HUDEP-2 (cell line): Measurements from ENCODE around the gene SESTD1.
A peak's percentile ranks its signal among the peaks of the same experiment; 100 is the strongest.

Experiments used
- DNase-seq, 76 experiments: peaks; one replicate each; lab custom pipeline; 2025; ENCODE audit not compliant: unreplicated experiment in 76 of 76; lab: John Stamatoyannopoulos, UW

The SESTD1 gene

DNA sequence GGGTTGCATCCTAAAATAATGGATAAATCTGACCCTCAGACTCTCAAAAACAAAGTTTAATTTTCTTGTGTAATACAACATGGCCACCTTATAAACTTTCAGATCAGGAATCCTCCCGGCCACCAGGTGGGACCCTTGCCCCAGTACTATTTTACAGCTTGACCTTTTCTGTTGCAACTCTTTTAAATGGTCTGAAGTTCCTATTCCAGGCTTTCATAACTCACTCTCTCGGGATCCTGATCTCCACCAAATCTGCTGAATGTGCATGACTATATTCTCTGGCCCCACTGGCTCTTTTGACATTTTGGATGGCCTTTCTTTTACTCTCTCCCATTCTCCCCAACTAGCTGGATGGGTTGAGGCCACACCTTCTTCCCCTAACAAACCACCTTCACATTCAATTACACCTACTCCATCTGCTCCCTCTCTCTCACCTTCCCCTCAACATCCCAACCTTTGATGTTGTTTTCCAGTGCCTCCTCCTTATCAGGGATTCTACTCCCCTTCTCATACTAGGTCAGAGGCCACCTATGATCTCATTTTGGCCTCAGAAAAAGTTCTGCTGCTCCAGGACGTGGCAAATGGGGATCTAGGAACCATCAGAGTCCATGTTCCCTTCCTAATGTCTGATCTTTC is 70.8 kb downstream of the SESTD1 start:
- DNase-seq: no peak

DNA sequence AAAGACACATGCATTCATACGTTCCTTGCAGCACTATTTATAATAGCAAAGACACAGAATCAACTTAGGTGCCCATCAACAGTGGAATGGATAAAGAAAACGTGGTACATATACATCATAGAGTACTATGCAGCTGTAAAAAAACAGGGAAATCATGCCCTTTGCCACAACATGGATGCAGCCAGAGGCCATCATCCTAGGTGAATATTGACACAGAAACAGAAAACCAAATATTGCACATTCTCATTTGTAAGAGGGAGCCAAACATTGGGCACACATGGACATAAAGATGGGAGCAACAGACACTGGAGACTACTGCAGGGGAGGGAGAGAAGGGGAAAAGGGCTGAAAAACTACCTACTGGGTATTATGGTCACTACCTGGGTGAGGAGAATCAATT is 73.5 kb downstream of the SESTD1 start:
- DNase-seq: no peak

DNA sequence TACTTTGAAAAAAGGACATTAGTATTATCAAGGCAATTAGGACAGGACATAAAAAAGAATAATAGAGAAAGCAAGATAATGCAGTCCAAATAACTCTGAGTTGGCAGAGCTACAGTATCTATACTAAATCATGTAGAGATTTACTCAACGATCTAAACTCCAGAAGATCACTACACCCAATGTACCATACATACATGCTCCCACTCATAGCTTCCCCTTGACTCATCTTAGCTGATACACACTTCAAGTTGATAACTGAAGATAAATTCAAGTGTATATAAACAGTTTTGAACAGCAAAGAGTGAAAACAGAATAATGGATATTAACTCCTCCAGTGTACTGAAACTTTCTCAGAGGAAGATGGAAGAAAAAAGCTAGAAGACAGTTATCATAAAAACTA is 78.5 kb downstream of the SESTD1 start:
- DNase-seq: no peak

GRCh38 chr2:179184610-179185009 is 80.0 kb downstream of the SESTD1 start:
- DNase-seq: no peak

DNA sequence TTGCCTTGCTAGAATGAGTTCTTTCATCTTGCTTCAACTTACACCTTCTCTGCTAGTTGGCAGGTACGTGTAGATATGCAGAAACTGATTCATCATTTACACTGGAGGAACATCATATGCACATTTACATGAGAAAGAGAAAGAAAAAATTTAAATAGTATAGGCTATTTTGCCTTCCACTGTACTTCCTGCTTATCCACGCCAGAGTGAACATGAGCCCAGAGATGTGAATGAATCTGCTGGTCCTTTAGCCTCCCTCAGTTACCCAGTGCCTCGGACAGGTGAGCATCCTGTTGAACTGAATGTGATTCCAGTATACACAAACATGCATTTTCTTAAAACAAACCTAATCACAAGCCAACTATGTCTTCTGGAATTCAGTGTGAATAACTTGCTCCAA is 83.6 kb downstream of the SESTD1 start:
- no peak for DNase-seq

DNA sequence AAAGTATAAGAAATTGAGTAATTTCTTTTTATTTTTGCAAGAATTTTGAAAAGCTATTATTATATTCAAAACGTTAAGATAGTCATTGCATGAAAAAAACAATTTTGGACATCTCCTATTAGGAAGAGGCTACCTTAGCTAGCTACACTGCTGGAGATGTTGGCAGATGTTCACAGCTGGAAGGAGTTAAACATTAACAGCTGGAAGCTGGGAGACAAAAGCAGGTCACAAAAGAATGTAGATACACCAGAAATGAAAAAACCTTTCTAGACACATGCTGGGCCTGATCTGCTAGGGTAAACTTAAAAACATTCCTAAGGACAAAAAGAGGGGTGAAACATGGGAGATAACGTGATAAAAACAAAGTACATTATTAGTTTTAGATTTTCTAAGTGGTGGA is 84.4 kb downstream of the SESTD1 start:
- no peak for DNase-seq

DNA sequence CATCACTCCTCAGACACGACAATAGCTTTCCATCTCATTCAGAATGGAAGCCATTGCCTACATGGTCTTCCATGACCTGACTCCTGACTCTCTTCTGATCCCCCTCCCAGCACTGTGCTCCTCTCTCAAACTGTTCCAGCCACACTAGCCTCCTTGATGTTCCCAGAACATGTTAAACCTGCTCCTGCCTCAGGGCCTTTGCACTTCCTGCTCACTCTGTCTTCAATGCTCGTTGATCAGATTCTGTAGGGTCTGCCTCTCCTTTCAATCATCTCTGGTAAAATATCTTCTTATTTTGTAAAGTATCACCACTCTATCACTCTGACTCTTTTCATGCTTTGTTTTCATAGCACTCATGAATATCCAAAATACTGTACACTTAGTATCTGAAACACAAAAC is 84.9 kb downstream of the SESTD1 start:
- no peak for DNase-seq

- DNase-seq: no peak
Measured at GRCh38 chr2:179177694-179178093, 86.9 kb downstream of the SESTD1 start.

DNA sequence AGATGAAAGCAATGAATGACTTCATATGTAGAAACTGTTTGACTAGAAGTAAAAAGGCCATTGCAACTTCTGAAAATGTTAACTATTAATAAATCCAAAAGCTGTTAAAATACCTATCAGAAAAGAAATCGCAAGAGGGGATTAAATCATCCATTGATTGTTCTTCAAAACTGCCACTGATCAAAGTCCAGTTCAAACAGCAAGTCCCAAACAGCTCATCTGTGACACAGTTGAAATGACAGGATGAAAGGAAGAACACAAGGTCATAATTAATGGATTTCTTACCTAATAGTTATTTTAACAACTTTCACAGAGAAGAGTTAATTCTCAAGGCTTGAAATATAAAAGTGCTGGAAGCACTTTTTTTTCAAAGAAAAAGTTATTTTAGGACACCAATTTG is 90.4 kb downstream of the SESTD1 start:
- no peak for DNase-seq

- DNase-seq: no peak
Measured at GRCh38 chr2:179172894-179173293, 91.7 kb downstream of the SESTD1 start.

- DNase-seq: no peak
Measured at GRCh38 chr2:179171371-179171770, 93.3 kb downstream of the SESTD1 start.

DNA sequence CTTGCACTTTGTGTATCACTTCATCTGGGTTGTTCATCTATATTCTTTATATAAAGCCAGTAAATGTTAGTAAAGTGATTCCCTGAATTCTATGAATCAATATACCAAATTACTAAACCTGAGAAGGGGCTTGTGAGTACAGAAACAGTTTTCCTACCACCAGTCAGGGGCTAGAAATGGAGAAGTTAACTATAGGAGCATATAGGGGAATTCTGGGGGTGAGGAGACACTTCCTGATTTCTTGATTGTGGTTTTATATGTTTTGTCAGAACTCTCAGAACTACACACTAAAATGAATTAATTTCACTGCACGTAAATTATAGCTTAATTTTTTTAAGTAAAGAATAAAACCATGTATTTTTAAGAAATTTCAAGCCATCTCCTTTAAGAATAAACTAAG is 93.7 kb downstream of the SESTD1 start:
- no peak for DNase-seq

- DNase-seq: no peak
Measured at GRCh38 chr2:179165356-179166000, 99.2 kb downstream of the SESTD1 start.

- DNase-seq: no peak
Measured at GRCh38 chr2:179141206-179141605, 123.4 kb downstream of the SESTD1 start.

- DNase-seq: no peak
Measured at GRCh38 chr2:179140571-179140970, 124.1 kb downstream of the SESTD1 start.

- no peak for DNase-seq
Measured at GRCh38 chr2:179139506-179139905, 125.1 kb downstream of the SESTD1 start.

GRCh38 chr2:179137200-179137759 is 127.4 kb downstream of the SESTD1 start:
- DNase-seq: no peak

- no peak for DNase-seq
Measured at GRCh38 chr2:179133016-179133415, 131.6 kb downstream of the SESTD1 start.

GRCh38 chr2:179132076-179132475 is 132.6 kb downstream of the SESTD1 start:
- DNase-seq: no peak

DNA sequence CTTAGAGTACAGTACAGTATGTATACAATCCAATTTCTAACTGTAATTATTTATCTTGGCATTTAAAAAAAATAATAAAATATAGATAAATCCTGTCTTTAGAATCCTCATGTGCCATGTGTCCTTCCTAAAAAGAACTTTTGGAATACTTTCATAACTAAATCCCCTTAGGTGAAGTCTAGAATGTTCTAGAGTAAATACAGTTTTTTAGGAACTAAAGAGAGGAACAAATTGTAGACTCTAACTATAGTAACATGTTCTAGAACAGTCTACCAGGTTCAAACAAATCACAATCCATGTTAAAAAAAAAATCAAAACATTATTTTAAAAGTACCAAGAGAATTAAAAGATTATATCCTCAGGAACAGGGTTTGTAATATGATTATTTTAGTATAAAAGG is 134.1 kb downstream of the SESTD1 start:
- no peak for DNase-seq

GRCh38 chr2:179129574-179130238 is 134.9 kb downstream of the SESTD1 start:
- peak in 2 of 76 experiments; percentile 2 to 3 for DNase-seq

- DNase-seq: no peak
Measured at GRCh38 chr2:179125404-179125803, 139.2 kb downstream of the SESTD1 start.
